CD4-positive, alpha-beta T cell treated with Interleukin-6 at 100 ng/mL for 8 hours (primary cell): Measurements from ENCODE around the gene PPP1R3F.
"Not testable (repeated sequence)": the region's sequence is repeated elsewhere in the genome, so short reads cannot be mapped to it uniquely, and the experiment has no call there.

Experiments
- DNase-seq: peaks from one replicate; pipeline ENCODE4 v3.0.0-alpha.2; 2020; ENCODE audit warnings: mixed read lengths, low spot score

PPP1R3F gene

GRCh38 chrX:49276207-49276606 is 6.6 kb downstream of the PPP1R3F start:
- no peak for DNase-seq

- no peak for DNase-seq
Observed at GRCh38 chrX:49276671-49277534, 7.3 kb downstream of the PPP1R3F start.

GRCh38 chrX:49277535-49277830 is 7.9 kb downstream of the PPP1R3F start:
- DNase-seq, result no peak

- no peak for DNase-seq
Observed at GRCh38 chrX:49278081-49278480, 8.5 kb downstream of the PPP1R3F start.

- no peak for DNase-seq
Observed at GRCh38 chrX:49282647-49283011, 13.0 kb downstream of the PPP1R3F start.

- DNase-seq, result no peak
Observed at GRCh38 chrX:49284212-49284611, 14.6 kb downstream of the PPP1R3F start.

GRCh38 chrX:49286136-49286535 is 16.5 kb downstream of the PPP1R3F start:
- DNase-seq, result no peak

- no peak for DNase-seq
Observed at GRCh38 chrX:49286581-49286980, 17.0 kb downstream of the PPP1R3F start.

GRCh38 chrX:49287665-49288064 is 18.1 kb downstream of the PPP1R3F start:
- DNase-seq, result no peak

- no peak for DNase-seq
Observed at GRCh38 chrX:49290215-49290614, 20.6 kb downstream of the PPP1R3F start.

GRCh38 chrX:49291615-49292337 is 22.2 kb downstream of the PPP1R3F start:
- peak; percentile 60 for DNase-seq

GRCh38 chrX:49292400-49293362 is 23.1 kb downstream of the PPP1R3F start:
- DNase-seq, result no peak

GRCh38 chrX:49299293-49299692 is 29.7 kb downstream of the PPP1R3F start:
- not testable (repeated sequence) for DNase-seq

GRCh38 chrX:49300703-49301102 is 31.1 kb downstream of the PPP1R3F start:
- no peak for DNase-seq

- no peak for DNase-seq
Observed at GRCh38 chrX:49303346-49303745, 33.8 kb downstream of the PPP1R3F start, which contains the start of gene GAGE10. TSS of gene GAGE10 (plus strand) at chrX:49303646. CDS start at chrX:49304860, 1,214 bp downstream.

- not testable (repeated sequence) for DNase-seq
Observed at GRCh38 chrX:49307775-49308174, 38.2 kb downstream of the PPP1R3F start.

- DNase-seq, result peak; percentile 33
Observed at GRCh38 chrX:49308604-49309269, 39.1 kb downstream of the PPP1R3F start.

- no peak for DNase-seq
Observed at GRCh38 chrX:49309401-49309981, 39.9 kb downstream of the PPP1R3F start.

GRCh38 chrX:49310371-49310770 is 40.8 kb downstream of the PPP1R3F start:
- no peak for DNase-seq

- no peak for DNase-seq
Observed at GRCh38 chrX:49312176-49312575, 42.6 kb downstream of the PPP1R3F start.

- no peak for DNase-seq
Observed at GRCh38 chrX:49316085-49316484, 46.5 kb downstream of the PPP1R3F start.
